GM23338 (cell line): Measurements from ENCODE around the gene CEP89.

Source experiments
- CTCF ChIP-seq, 2 experiments: fragments of 200-600 bp in 1 of 2; sonication (generic) in 1 of 2; conservative IDR thresholded peaks; 2 replicates each; pipeline versions ENCODE4 v1.5.1 to v1.6.1; 2016 to 2017; ENCODE audit warnings: antibody characterized with exemption in 2 of 2, low read depth in 2 of 2, mild to moderate bottlenecking in 2 of 2, moderate library complexity in 1 of 2
- EZH2 ChIP-seq: fragments of 200-600 bp; sonication (generic); IDR thresholded peaks from one replicate; pipeline ENCODE4 v1.8.0; 2017; ENCODE audit warnings: antibody characterized with exemption, mild to moderate bottlenecking, low read depth; ENCODE audit not compliant: unreplicated experiment
- EZH2phosphoT487 ChIP-seq: fragments of 200-600 bp; sonication (generic); IDR thresholded peaks from one replicate; pipeline ENCODE4 v1.8.1; 2018; ENCODE audit warnings: antibody characterized with exemption; ENCODE audit not compliant: unreplicated experiment

GRCh38 chr19:32966750-32967149 is 5.0 kb downstream of the CEP89 start:
- no peak for TF ChIP-seq CTCF (conservative IDR thresholded peaks at IDR 0.05; ENCODE audit: low read depth in 2 of 2)
- TF ChIP-seq EZH2phosphoT487, result no peak
- no peak for TF ChIP-seq EZH2
